Neural progenitor cell (in vitro differentiated cells): Measurements from ENCODE around the gene AOC1. TPM values are rescaled to one million over a fixed set of nuclear protein-coding genes. Genes with fewer than 3 reads are reported as not detected.

Experiments used
- total RNA-seq: library from RNA; depleted of rRNA; stranded (reverse); fragments of >200 nt; gene quantifications from 2 replicates; pipeline ENCODE4 v1.2.3, GENCODE V29; 2015; ENCODE audit warnings: low replicate concordance

Gene AOC1
- total RNA-seq, 1 donor from 2014 or later, result not detected

Other genes starting within 250 kb of the AOC1 start
- gene GIMAP6, start 220.1 kb upstream of the AOC1 start, total RNA-seq, result not detected in 2 replicates
- gene GIMAP2, start 166.8 kb upstream of the AOC1 start, total RNA-seq, result not detected in 2 replicates
- not detected in 2 replicates for gene GIMAP1, start 135.9 kb upstream of the AOC1 start, total RNA-seq
- 0.03 TPM in 1 of 2 replicates, not detected in the other for gene GIMAP5, start 115.1 kb upstream of the AOC1 start, total RNA-seq
- gene TMEM176B, start 52.2 kb upstream of the AOC1 start, total RNA-seq, result 0.54 and 1.1 TPM in 2 replicates
- 0.62 TPM in 1 of 2 replicates, not detected in the other for gene TMEM176A, start 51.7 kb upstream of the AOC1 start, total RNA-seq
- gene KCNH2, start 125.8 kb downstream of the AOC1 start, total RNA-seq, result 2.6 and 11.1 TPM in 2 replicates
- gene NOS3, start 138.5 kb downstream of the AOC1 start, total RNA-seq, result 1.3 and 11.0 TPM in 2 replicates
- 0.43 and 1.8 TPM in 2 replicates for gene ATG9B, start 172.0 kb downstream of the AOC1 start, total RNA-seq
- 7.9 and 19.9 TPM in 2 replicates for gene ABCB8, start 175.9 kb downstream of the AOC1 start, total RNA-seq
- 1.6 TPM in 1 of 2 replicates, not detected in the other for gene ASIC3, start 196.0 kb downstream of the AOC1 start, total RNA-seq
- gene CDK5, start 205.4 kb downstream of the AOC1 start, total RNA-seq, result 8.1 and 10.3 TPM in 2 replicates
- gene SLC4A2, start 207.1 kb downstream of the AOC1 start, total RNA-seq, result 26.1 and 85.7 TPM in 2 replicates
- gene FASTK, start 228.3 kb downstream of the AOC1 start, total RNA-seq, result 22.4 and 71.0 TPM in 2 replicates
- 6.0 and 49.4 TPM in 2 replicates for gene TMUB1, start 231.0 kb downstream of the AOC1 start, total RNA-seq
- 38.9 and 73.0 TPM in 2 replicates for gene AGAP3, start 234.0 kb downstream of the AOC1 start, total RNA-seq